BLaER1 treated with 17β-estradiol and CSF1 and Interleukin-3, amounts not matched to agents 10 nM and 100 nM (cell line): Measurements from ENCODE around the gene GOLIM4.

ENCODE experiments used
- H3K27ac ChIP-seq, 11 experiments: shearing (Covaris generic); formaldehyde crosslinking; 2 replicates each; pipeline ENCODE4 v1.8.1; 2022
- H3K27me3 ChIP-seq, 11 experiments: shearing (Covaris generic); formaldehyde crosslinking; 2 replicates each; pipeline ENCODE4 v1.8.1; 2022
- H3K36me3 ChIP-seq, 11 experiments: shearing (Covaris generic); formaldehyde crosslinking; 2 replicates each; pipeline ENCODE4 v1.8.1; 2022
- H3K4me1 ChIP-seq, 10 experiments: shearing (Covaris generic); formaldehyde crosslinking; 2 replicates each; pipeline ENCODE4 v1.8.1; 2022
- H3K4me2 ChIP-seq, 11 experiments: shearing (Covaris generic); formaldehyde crosslinking; 2 replicates each; pipeline ENCODE4 v1.8.1; 2022
- H3K4me3 ChIP-seq, 10 experiments: shearing (Covaris generic); formaldehyde crosslinking; 2 replicates each; pipeline ENCODE4 v1.8.1; 2022
- H3K9ac ChIP-seq, 11 experiments: shearing (Covaris generic); formaldehyde crosslinking; 2 replicates each; pipeline ENCODE4 v1.8.1; 2022
- H3K9me3 ChIP-seq, 11 experiments: shearing (Covaris generic); formaldehyde crosslinking; replicated peaks in 1 of 11; 2 replicates each; pipeline ENCODE4 v1.8.1; 2022
- H4K20me1 ChIP-seq, 11 experiments: shearing (Covaris generic); formaldehyde crosslinking; 2 replicates each; pipeline ENCODE4 v1.8.1; 2022
- Cebpa-rat ChIP-seq, 11 experiments: shearing (Covaris generic); IDR thresholded peaks; 2 replicates each; pipeline ENCODE4 v1.8.1; 2022

The GOLIM4 gene

GRCh38 chr3:168104361-168104760, 8.6 kb upstream of the GOLIM4 start:
- H3K9me3 ChIP-seq = peaks cover 0 to 6% (median 0%) of the 10 kb centered on the region in 11 experiments; a peak in 3 of 22 replicates
- H4K20me1 ChIP-seq = no peaks in the 10 kb centered on the region
- H3K4me3 ChIP-seq = no peak overlapping the region
- H3K36me3 ChIP-seq = no peaks in the 10 kb centered on the region
- no peak overlapping the region for H3K27ac ChIP-seq
- peaks cover 0 to 4% (median 0%) of the 10 kb centered on the region in 10 experiments; a peak in 1 of 20 replicates for H3K4me1 ChIP-seq
- H3K9ac ChIP-seq = no peak overlapping the region
- H3K4me2 ChIP-seq = no peak overlapping the region
- TF ChIP-seq Cebpa-rat (IDR thresholded peaks at IDR 0.05) = no peak
- no peaks in the 10 kb centered on the region for H3K27me3 ChIP-seq

GRCh38 chr3:168102735-168103410, 7.1 kb upstream of the GOLIM4 start:
- no peak overlapping the region for H3K4me3 ChIP-seq
- no peaks in the 10 kb centered on the region for H3K27me3 ChIP-seq
- H3K4me2 ChIP-seq = no peak overlapping the region
- H3K36me3 ChIP-seq = no peaks in the 10 kb centered on the region
- no peak for TF ChIP-seq Cebpa-rat (IDR thresholded peaks at IDR 0.05)
- H3K27ac ChIP-seq = no peak overlapping the region
- H3K4me1 ChIP-seq = peaks cover 0 to 4% (median 0%) of the 10 kb centered on the region in 10 experiments; a peak in 1 of 20 replicates
- peaks cover 0 to 6% (median 0%) of the 10 kb centered on the region in 11 experiments; a peak in 3 of 22 replicates for H3K9me3 ChIP-seq
- no peak overlapping the region for H3K9ac ChIP-seq
- no peaks in the 10 kb centered on the region for H4K20me1 ChIP-seq

GRCh38 chr3:168100777-168101492, 5.2 kb upstream of the GOLIM4 start:
- TF ChIP-seq Cebpa-rat (IDR thresholded peaks at IDR 0.05) = no peak
- Histone ChIP-seq H3K4me2 (no peak overlapping the region), H3K9me3 (no peaks in the 10 kb centered on the region), H3K4me1 (peaks cover 7 to 13% (median 10%) of the 10 kb centered on the region in 10 experiments; a peak in 18 of 20 replicates), H3K4me3 (no peak overlapping the region), H4K20me1 (no peaks in the 10 kb centered on the region), H3K9ac (no peak overlapping the region), H3K27ac (no peak overlapping the region), H3K36me3 (no peaks in the 10 kb centered on the region), H3K27me3 (no peaks in the 10 kb centered on the region)

- Histone ChIP-seq H3K4me2 (peak overlapping the region in 6 of 11 experiments; percentile 72 to 95 (median 92); a peak in 8 of 22 replicates), H3K9ac (no peak overlapping the region), H3K27me3 (no peaks in the 10 kb centered on the region), H3K4me3 (no peak overlapping the region), H4K20me1 (peaks cover 0 to 25% (median 22%) of the 10 kb centered on the region in 11 experiments; a peak in 15 of 22 replicates), H3K9me3 (no peaks in the 10 kb centered on the region), H3K36me3 (no peaks in the 10 kb centered on the region), H3K4me1 (peaks cover 23 to 35% (median 28%) of the 10 kb centered on the region in 10 experiments), H3K27ac (no peak overlapping the region)
- TF ChIP-seq Cebpa-rat (IDR thresholded peaks at IDR 0.05) = no peak
Observed at GRCh38 chr3:168097381-168097780, 1.7 kb upstream of the GOLIM4 start.

- H4K20me1 ChIP-seq = peaks cover 0 to 37% (median 32%) of the 10 kb centered on the region in 11 experiments; a peak in 17 of 22 replicates
- no peaks in the 10 kb centered on the region for H3K9me3 ChIP-seq
- H3K27ac ChIP-seq = peak overlapping the region; percentile 73 to 94 (median 91); a peak in 21 of 22 replicates
- H3K4me2 ChIP-seq = peak overlapping the region; percentile 72 to 95 (median 90)
- no peaks in the 10 kb centered on the region for H3K36me3 ChIP-seq
- peak overlapping the region; percentile 83 to 93 (median 90); a peak in 21 of 22 replicates for H3K9ac ChIP-seq
- TF ChIP-seq Cebpa-rat (IDR thresholded peaks at IDR 0.05) = no peak
- H3K27me3 ChIP-seq = no peaks in the 10 kb centered on the region
- H3K4me3 ChIP-seq = peak overlapping the region; percentile 69 to 87 (median 80)
- H3K4me1 ChIP-seq = peaks cover 30 to 41% (median 36%) of the 10 kb centered on the region in 10 experiments
Observed at GRCh38 chr3:168096210-168096652, 507 bp upstream of the GOLIM4 start.

- peak overlapping the region; percentile 69 to 87 (median 80) for H3K4me3 ChIP-seq
- H3K4me1 ChIP-seq = peaks cover 30 to 53% (median 42%) of the 10 kb centered on the region in 10 experiments
- H3K9me3 ChIP-seq = no peaks in the 10 kb centered on the region
- peak overlapping the region; percentile 79 to 95 (median 91) for H3K4me2 ChIP-seq
- no peak for TF ChIP-seq Cebpa-rat (IDR thresholded peaks at IDR 0.05)
- H3K9ac ChIP-seq = peak overlapping the region; percentile 83 to 93 (median 90)
- no peaks in the 10 kb centered on the region for H3K27me3 ChIP-seq
- H3K36me3 ChIP-seq = no peaks in the 10 kb centered on the region
- peak overlapping the region; percentile 73 to 94 (median 91) for H3K27ac ChIP-seq
- peaks cover 0 to 49% (median 44%) of the 10 kb centered on the region in 11 experiments; a peak in 17 of 22 replicates for H4K20me1 ChIP-seq
Observed at GRCh38 chr3:168094877-168095610, 680 bp downstream of the GOLIM4 start.

GRCh38 chr3:168094580-168094876, 1.2 kb downstream of the GOLIM4 start:
- peak overlapping the region; percentile 69 to 87 (median 80) for H3K4me3 ChIP-seq
- H3K36me3 ChIP-seq = no peaks in the 10 kb centered on the region
- peaks cover 0 to 54% (median 49%) of the 10 kb centered on the region in 11 experiments; a peak in 17 of 22 replicates for H4K20me1 ChIP-seq
- H3K4me2 ChIP-seq = peak overlapping the region; percentile 79 to 95 (median 91)
- H3K9ac ChIP-seq = peak overlapping the region; percentile 83 to 93 (median 90)
- peak overlapping the region; percentile 73 to 94 (median 91); a peak in 21 of 22 replicates for H3K27ac ChIP-seq
- no peaks in the 10 kb centered on the region for H3K27me3 ChIP-seq
- no peaks in the 10 kb centered on the region for H3K9me3 ChIP-seq
- H3K4me1 ChIP-seq = peaks cover 30 to 58% (median 46%) of the 10 kb centered on the region in 10 experiments
- TF ChIP-seq Cebpa-rat (IDR thresholded peaks at IDR 0.05) = no peak

- peak overlapping the region in 6 of 11 experiments; percentile 4 to 92 (median 15); a peak in 7 of 22 replicates for H3K27ac ChIP-seq
- H3K9ac ChIP-seq = peak overlapping the region; percentile 83 to 93 (median 90); a peak in 20 of 22 replicates
- no peak for TF ChIP-seq Cebpa-rat (IDR thresholded peaks at IDR 0.05)
- H3K36me3 ChIP-seq = no peaks in the 10 kb centered on the region
- peak overlapping the region; percentile 79 to 95 (median 91) for H3K4me2 ChIP-seq
- H3K27me3 ChIP-seq = no peaks in the 10 kb centered on the region
- peaks cover 31 to 63% (median 47%) of the 10 kb centered on the region in 10 experiments for H3K4me1 ChIP-seq
- H3K4me3 ChIP-seq = peak overlapping the region; percentile 69 to 87 (median 80)
- H3K9me3 ChIP-seq = no peaks in the 10 kb centered on the region
- H4K20me1 ChIP-seq = peaks cover 0 to 61% (median 57%) of the 10 kb centered on the region in 11 experiments; a peak in 17 of 22 replicates
Observed at GRCh38 chr3:168093790-168094189, 1.9 kb downstream of the GOLIM4 start.
